Mesenchymal stem cell (in vitro differentiated cells and primary cell): ENCODE data around the gene SCG2.
A peak's percentile ranks its signal among the peaks of the same experiment; 100 is the strongest.

Experiments used
- DNase-seq: peaks from one replicate; pipeline ENCODE4 v3.0.0-alpha.2; 2013
- H2AFZ ChIP-seq: one replicate; pipeline ENCODE4 v1.6.1; 2013; ENCODE audit warnings: low read depth, mild to moderate bottlenecking, control low read depth, inconsistent platforms, low read length, moderate library complexity
- H2AK5ac ChIP-seq: 2 replicates; pipeline ENCODE4 v1.6.1; 2013; ENCODE audit warnings: low read length, moderate library complexity, mild to moderate bottlenecking, inconsistent platforms; ENCODE audit not compliant: severe bottlenecking
- H2BK120ac ChIP-seq: one replicate; pipeline ENCODE4 v1.6.1; 2013; ENCODE audit warnings: low read depth, mild to moderate bottlenecking, inconsistent platforms, low read length, moderate library complexity
- H2BK12ac ChIP-seq, 2 experiments: one replicate each; pipeline ENCODE4 v1.6.1; 2013; ENCODE audit warnings: inconsistent platforms in 2 of 2, low read length in 2 of 2, mild to moderate bottlenecking in 2 of 2, moderate library complexity in 2 of 2, control low read depth in 1 of 2
- H2BK15ac ChIP-seq: one replicate; pipeline ENCODE4 v1.6.1; 2013; ENCODE audit warnings: mild to moderate bottlenecking, low read depth, inconsistent platforms; ENCODE audit not compliant: poor library complexity, severe bottlenecking
- H2BK5ac ChIP-seq: 2 replicates; pipeline ENCODE4 v1.6.1; 2013; ENCODE audit warnings: low read depth, mild to moderate bottlenecking, low read length, control low read depth, inconsistent platforms; ENCODE audit not compliant: poor library complexity, severe bottlenecking
- H3K14ac ChIP-seq, 2 experiments: one replicate each; pipeline ENCODE4 v1.6.1; 2013; ENCODE audit warnings: inconsistent platforms in 2 of 2, low read length in 2 of 2, control low read depth in 1 of 2, mild to moderate bottlenecking in 1 of 2, moderate library complexity in 1 of 2
- H3K18ac ChIP-seq, 2 experiments: one replicate each; pipeline ENCODE4 v1.6.1; 2013; ENCODE audit warnings: inconsistent platforms in 2 of 2, low read length in 2 of 2, control low read depth in 1 of 2, low read depth in 1 of 2, mild to moderate bottlenecking in 1 of 2
- H3K23ac ChIP-seq, 2 experiments: one replicate each; pipeline ENCODE4 v1.6.1; 2013; ENCODE audit warnings: inconsistent platforms in 2 of 2, low read length in 2 of 2, mild to moderate bottlenecking in 2 of 2, moderate library complexity in 2 of 2, control low read depth in 1 of 2
- H3K27ac ChIP-seq: 2 replicates; pipeline ENCODE4 v1.5.1; 2013; ENCODE audit warnings: mild to moderate bottlenecking, moderate library complexity, low read length, control low read depth, inconsistent platforms; ENCODE audit not compliant: poor library complexity, severe bottlenecking
- H3K27me3 ChIP-seq, 2 experiments: 2 replicates each; pipeline versions ENCODE4 v1.6.1 to v1.7.0; 2013; ENCODE audit warnings: low read length in 2 of 2, mild to moderate bottlenecking in 2 of 2, moderate library complexity in 2 of 2, control low read depth in 1 of 2, inconsistent platforms in 1 of 2; ENCODE audit not compliant: control insufficient read depth in 1 of 2, insufficient read depth in 1 of 2
- H3K36me3 ChIP-seq, 2 experiments: 2 replicates each; pipeline versions ENCODE4 v1.6.1 to v1.7.0; 2013; ENCODE audit warnings: low read length in 2 of 2, control low read depth in 1 of 2, inconsistent platforms in 1 of 2, low read depth in 1 of 2, mild to moderate bottlenecking in 1 of 2; ENCODE audit not compliant: insufficient read depth in 2 of 2, control insufficient read depth in 1 of 2
- H3K4ac ChIP-seq, 2 experiments: one replicate each; pipeline ENCODE4 v1.6.1; 2013; ENCODE audit warnings: inconsistent platforms in 2 of 2, low read length in 2 of 2, mild to moderate bottlenecking in 2 of 2, moderate library complexity in 2 of 2, control low read depth in 1 of 2, low read depth in 1 of 2
- H3K4me1 ChIP-seq: 2 replicates; pipeline ENCODE4 v1.6.1; 2013; ENCODE audit warnings: low read depth, low read length, control low read depth; ENCODE audit not compliant: control insufficient read depth, insufficient read depth
- H3K4me2 ChIP-seq: 2 replicates; pipeline ENCODE4 v1.6.1; 2013; ENCODE audit warnings: low read length, mild to moderate bottlenecking, inconsistent platforms; ENCODE audit not compliant: poor library complexity, severe bottlenecking
- H3K4me3 ChIP-seq, 2 experiments: 2 replicates each; pipeline versions ENCODE4 v1.5.1 to v1.7.0; 2013; ENCODE audit warnings: low read length in 2 of 2, mild to moderate bottlenecking in 2 of 2, control low read depth in 1 of 2, low read depth in 1 of 2; ENCODE audit not compliant: insufficient read depth in 1 of 2
- H3K79me1 ChIP-seq: replicated peaks from 2 replicates; pipeline ENCODE4 v1.6.1; 2013; ENCODE audit warnings: mild to moderate bottlenecking, control low read depth, low read length, inconsistent platforms; ENCODE audit not compliant: poor library complexity, severe bottlenecking
- H3K9ac ChIP-seq: 2 replicates; pipeline ENCODE4 v1.7.0; 2013; ENCODE audit warnings: mild to moderate bottlenecking, low read length, moderate library complexity
- H3K9me3 ChIP-seq: 2 replicates; pipeline ENCODE4 v1.7.0; 2013; ENCODE audit warnings: mild to moderate bottlenecking, low read length; ENCODE audit not compliant: control insufficient read depth
- H4K8ac ChIP-seq: one replicate; pipeline ENCODE4 v1.6.1; 2013; ENCODE audit warnings: inconsistent platforms, mild to moderate bottlenecking, low read length, moderate library complexity
- H4K91ac ChIP-seq: one replicate; pipeline ENCODE4 v1.6.1; 2013; ENCODE audit warnings: mild to moderate bottlenecking, low read length, inconsistent platforms
- WGBS: methylation state at CpG from one replicate; pipeline ENCODE4 v1.1.7; 2013; ENCODE audit warnings: mixed read lengths; 5-methylcytosine and 5-hydroxymethylcytosine counted together

The SCG2 gene

DNA sequence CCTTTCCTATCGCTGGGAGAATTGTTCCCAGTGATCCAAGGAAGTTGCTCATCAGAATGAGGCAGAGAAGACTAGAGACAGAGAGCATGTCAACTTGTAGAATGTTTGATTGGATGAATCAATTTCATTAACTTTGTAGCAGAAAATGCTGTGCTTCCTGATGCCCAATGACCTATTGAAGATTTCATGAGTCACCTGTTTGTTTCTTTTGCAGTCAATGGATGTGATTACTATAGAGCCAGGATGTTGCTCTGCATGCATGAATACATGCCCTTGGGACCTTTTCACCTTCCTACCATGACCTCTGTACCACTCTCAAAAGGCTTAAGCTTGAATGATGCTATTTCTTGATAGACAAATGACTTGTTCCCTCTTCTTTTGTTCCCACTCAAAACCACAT lies 23.3 kb downstream of the SCG2 start:
- Histone ChIP-seq H3K27me3 (no peaks in the 10 kb centered on the region), H3K23ac (no peak overlapping the region)
- WGBS = 87% methylated on average over 1 of the region's 1 CpG

DNA sequence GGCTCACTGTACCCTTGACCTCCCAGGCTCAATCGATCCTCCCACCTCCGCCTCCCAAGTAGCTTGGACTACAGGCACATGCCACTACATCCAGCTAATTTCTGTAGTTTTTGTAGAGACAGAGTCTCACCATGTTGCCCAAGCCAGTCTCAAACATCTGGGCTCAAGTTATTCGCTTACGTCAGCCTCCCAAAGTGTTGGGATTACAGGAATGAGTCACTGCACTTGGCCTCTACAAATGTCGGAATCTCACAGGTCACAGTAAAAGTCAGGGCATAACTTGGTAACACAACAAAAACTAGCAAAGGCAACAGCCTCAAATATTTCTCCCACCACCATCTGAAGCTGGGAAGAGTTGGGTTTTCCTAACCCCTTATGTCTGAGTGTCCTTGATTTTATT lies 25.3 kb downstream of the SCG2 start:
- H3K14ac ChIP-seq = no peak overlapping the region
- WGBS = 3% methylated on average over 4 of the region's 5 CpGs
- H2BK15ac ChIP-seq = no peak overlapping the region

More for the DNA sequence above, 23.3 kb downstream of the SCG2 start:
- H2BK15ac ChIP-seq = no peak overlapping the region
- no peak overlapping the region for H2BK120ac ChIP-seq
- H2AK5ac ChIP-seq = no peak overlapping the region
- H3K27ac ChIP-seq = no peak overlapping the region
- H3K79me1 ChIP-seq = no peaks in the 10 kb centered on the region
- H3K14ac ChIP-seq = no peak overlapping the region
- H3K9me3 ChIP-seq = no peaks in the 10 kb centered on the region
- H3K4ac ChIP-seq = peak overlapping the region in 1 of 2 experiments; percentile 43
- H2BK12ac ChIP-seq = peak overlapping the region in 1 of 2 experiments; percentile 67
- no peak overlapping the region for H2AFZ ChIP-seq
- no peak for DNase-seq
- no peaks in the 10 kb centered on the region for H3K36me3 ChIP-seq
- no peak overlapping the region for H3K9ac ChIP-seq
- H4K91ac ChIP-seq = no peak overlapping the region
- H3K4me1 ChIP-seq = peaks cover 9% of the 10 kb centered on the region
- no peak overlapping the region for H3K4me2 ChIP-seq
- no peak overlapping the region for H2BK5ac ChIP-seq
- no peak overlapping the region for H3K4me3 ChIP-seq
- no peak overlapping the region for H3K18ac ChIP-seq
- H4K8ac ChIP-seq = no peak overlapping the region

DNA sequence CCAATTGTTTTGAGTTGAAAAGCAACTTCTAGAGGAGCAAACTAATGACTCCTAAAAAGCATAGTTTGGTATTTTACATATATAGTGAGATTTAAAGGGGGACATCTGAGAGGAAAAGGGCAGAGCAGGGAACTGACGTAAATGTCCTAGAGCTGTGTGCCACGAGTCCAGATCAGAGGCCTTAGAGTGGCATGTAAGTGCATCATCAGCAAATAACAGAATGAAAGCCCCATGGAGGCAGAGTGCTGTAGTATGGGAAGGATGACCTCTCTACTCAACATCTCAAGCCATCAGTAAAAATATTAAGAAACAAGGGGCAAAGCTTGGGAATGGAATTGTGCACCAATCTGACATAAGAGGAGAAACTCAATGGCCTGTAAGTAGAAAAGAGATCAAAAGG lies 31.4 kb downstream of the SCG2 start:
- H2BK15ac ChIP-seq = no peak overlapping the region
- no peak for DNase-seq
- H2BK5ac ChIP-seq = no peak overlapping the region
- no peaks in the 10 kb centered on the region for H3K9me3 ChIP-seq
- no peaks in the 10 kb centered on the region for H3K79me1 ChIP-seq
- H3K18ac ChIP-seq = no peak overlapping the region
- no peak overlapping the region for H3K4me3 ChIP-seq
- H3K4me2 ChIP-seq = no peak overlapping the region
- H4K91ac ChIP-seq = no peak overlapping the region
- no peak overlapping the region for H3K27ac ChIP-seq
- H3K36me3 ChIP-seq = no peaks in the 10 kb centered on the region
- no peak overlapping the region for H2AK5ac ChIP-seq
- no peak overlapping the region for H3K14ac ChIP-seq
- no peak overlapping the region for H2BK120ac ChIP-seq
- no peaks in the 10 kb centered on the region for H3K27me3 ChIP-seq
- no peaks in the 10 kb centered on the region for H3K4me1 ChIP-seq
- H2AFZ ChIP-seq = no peak overlapping the region
- no peak overlapping the region for H4K8ac ChIP-seq
- H3K23ac ChIP-seq = no peak overlapping the region
- H3K9ac ChIP-seq = no peak overlapping the region
- no peak overlapping the region for H3K4ac ChIP-seq
- no peak overlapping the region for H2BK12ac ChIP-seq
- 100% methylated on average over 2 of the region's 2 CpGs for WGBS

More for the DNA sequence above, 25.3 kb downstream of the SCG2 start:
- Histone ChIP-seq H2AFZ (no peak overlapping the region), H3K4me2 (no peak overlapping the region), H3K27me3 (no peaks in the 10 kb centered on the region), H2BK120ac (no peak overlapping the region), H2AK5ac (peak overlapping the region; percentile 69), H2BK12ac (peak overlapping the region; percentile 82 to 95), H3K23ac (no peak overlapping the region), H3K4me1 (peaks cover 9% of the 10 kb centered on the region), H4K8ac (peak overlapping the region; percentile 93), H2BK5ac (peak overlapping the region; percentile 82), H3K36me3 (no peaks in the 10 kb centered on the region), H3K4me3 (peak overlapping the region in 1 of 2 experiments; percentile 9), H3K4ac (peak overlapping the region in 1 of 2 experiments; percentile 49), H3K18ac (peak overlapping the region; percentile 14 to 92), H3K27ac (peak overlapping the region; percentile 91), H3K9me3 (no peaks in the 10 kb centered on the region), H3K9ac (peak overlapping the region; percentile 75), H3K79me1 (no peaks in the 10 kb centered on the region), H4K91ac (no peak overlapping the region)
- peak; percentile 99 for DNase-seq

DNA sequence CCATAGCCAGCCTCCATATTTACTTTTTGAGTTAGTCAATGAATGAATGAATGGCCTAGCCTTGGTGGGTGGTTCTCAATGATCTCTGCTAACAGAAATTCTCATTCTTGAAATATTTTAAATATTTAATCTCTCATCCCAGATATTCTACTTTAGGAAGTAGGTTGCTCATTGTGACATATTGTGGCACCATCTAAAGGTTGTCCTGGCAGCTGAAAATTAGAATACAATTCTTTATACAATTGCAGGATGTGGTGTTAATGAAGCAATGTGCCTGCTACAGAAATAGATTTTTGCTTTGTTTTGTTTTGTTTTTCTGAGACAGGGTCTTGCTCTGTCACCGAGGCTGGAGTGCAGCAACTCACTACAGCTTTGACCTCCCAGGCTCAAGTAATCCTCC lies 35.8 kb downstream of the SCG2 start:
- no peaks in the 10 kb centered on the region for H3K36me3 ChIP-seq
- H3K27me3 ChIP-seq = no peaks in the 10 kb centered on the region
- H3K4ac ChIP-seq = peak overlapping the region in 1 of 2 experiments; percentile 20
- no peak overlapping the region for H3K4me3 ChIP-seq
- H3K79me1 ChIP-seq = no peaks in the 10 kb centered on the region
- no peak overlapping the region for H3K18ac ChIP-seq
- H2BK12ac ChIP-seq = no peak overlapping the region
- H2BK15ac ChIP-seq = no peak overlapping the region
- no peak overlapping the region for H2BK120ac ChIP-seq
- H3K9me3 ChIP-seq = no peaks in the 10 kb centered on the region
- H3K4me1 ChIP-seq = no peaks in the 10 kb centered on the region
- H3K14ac ChIP-seq = no peak overlapping the region
- H3K9ac ChIP-seq = no peak overlapping the region
- no peak overlapping the region for H3K4me2 ChIP-seq
- WGBS = 86% methylated on average over 1 of the region's 1 CpG
- no peak for DNase-seq
- no peak overlapping the region for H3K23ac ChIP-seq
- H2AFZ ChIP-seq = no peak overlapping the region
- no peak overlapping the region for H4K8ac ChIP-seq
- no peak overlapping the region for H2BK5ac ChIP-seq
- H2AK5ac ChIP-seq = no peak overlapping the region
- H4K91ac ChIP-seq = no peak overlapping the region
- no peak overlapping the region for H3K27ac ChIP-seq
